ENCODE results near the gene TEDC2. TPM values are rescaled to one million over a fixed set of nuclear protein-coding genes. Genes with fewer than 3 reads are reported as not detected.

The TEDC2 gene
- total RNA-seq, 3 donors from 2014 or later (not counting 1 experiment from before 2014, with no cell fraction given), result 0.47 to 2.2 (median 0.55) TPM

DNA sequence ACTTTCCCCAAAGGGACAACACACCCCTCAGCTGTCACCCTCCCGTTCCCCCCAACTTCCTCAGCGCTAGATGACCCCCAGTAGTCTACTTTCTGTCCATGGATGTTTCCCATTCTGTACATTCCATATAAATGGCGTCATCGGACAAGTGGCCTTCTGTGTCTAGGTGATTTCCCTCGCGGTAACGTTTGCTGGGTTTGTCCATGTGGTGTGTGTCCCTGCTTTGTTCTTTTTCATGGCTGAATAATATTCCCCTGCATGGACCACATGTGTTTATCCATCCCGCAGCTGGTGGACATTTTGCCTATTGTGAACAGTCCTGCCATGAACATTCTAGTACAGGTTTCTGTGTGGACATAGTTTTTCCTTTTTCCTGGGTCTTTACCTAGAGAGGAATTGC lies 7.3 kb upstream of the TEDC2 start:
- TF ChIP-seq, protein P1, sequence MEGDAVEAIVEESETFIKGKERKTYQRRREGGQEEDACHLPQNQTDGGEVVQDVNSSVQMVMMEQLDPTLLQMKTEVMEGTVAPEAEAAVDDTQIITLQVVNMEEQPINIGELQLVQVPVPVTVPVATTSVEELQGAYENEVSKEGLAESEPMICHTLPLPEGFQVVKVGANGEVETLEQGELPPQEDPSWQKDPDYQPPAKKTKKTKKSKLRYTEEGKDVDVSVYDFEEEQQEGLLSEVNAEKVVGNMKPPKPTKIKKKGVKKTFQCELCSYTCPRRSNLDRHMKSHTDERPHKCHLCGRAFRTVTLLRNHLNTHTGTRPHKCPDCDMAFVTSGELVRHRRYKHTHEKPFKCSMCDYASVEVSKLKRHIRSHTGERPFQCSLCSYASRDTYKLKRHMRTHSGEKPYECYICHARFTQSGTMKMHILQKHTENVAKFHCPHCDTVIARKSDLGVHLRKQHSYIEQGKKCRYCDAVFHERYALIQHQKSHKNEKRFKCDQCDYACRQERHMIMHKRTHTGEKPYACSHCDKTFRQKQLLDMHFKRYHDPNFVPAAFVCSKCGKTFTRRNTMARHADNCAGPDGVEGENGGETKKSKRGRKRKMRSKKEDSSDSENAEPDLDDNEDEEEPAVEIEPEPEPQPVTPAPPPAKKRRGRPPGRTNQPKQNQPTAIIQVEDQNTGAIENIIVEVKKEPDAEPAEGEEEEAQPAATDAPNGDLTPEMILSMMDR (IDR thresholded peaks at IDR 0.05), result no peak
- Mint-ChIP-seq H3K4me1 (no peaks in the 10 kb centered on the region), H3K4me3 (no peak overlapping the region), H3K27me3 (ENCODE audit: low read depth in 2 of 2) (no peaks in the 10 kb centered on the region), H3K36me3 (no peaks in the 10 kb centered on the region), H3K9me3 (no peaks in the 10 kb centered on the region), H3K27ac (no peak overlapping the region)
- DNase-seq (no peak), ATAC-seq (no peak)
- Histone ChIP-seq H3K27ac (ENCODE audit: low read length) (no peak overlapping the region), H3K4me3 (ENCODE audit: low read length) (no peak overlapping the region), H3K9me3 (ENCODE audit: control insufficient read depth, insufficient read depth, low read length) (no peaks in the 10 kb centered on the region), H3K27me3 (ENCODE audit: control insufficient read depth, insufficient read depth, low read length) (no peaks in the 10 kb centered on the region), H3K4me1 (ENCODE audit: control insufficient read depth, insufficient read depth, low read length) (no peaks in the 10 kb centered on the region), H3K36me3 (ENCODE audit: control insufficient read depth, insufficient read depth, low read length) (peaks cover 33% of the 10 kb centered on the region)
- intact Hi-C loops (cut with micrococcal nuclease), result no loop called here
- 96% methylated on average over 8 of the region's 8 CpGs for WGBS (ENCODE audit: insufficient coverage)

DNA sequence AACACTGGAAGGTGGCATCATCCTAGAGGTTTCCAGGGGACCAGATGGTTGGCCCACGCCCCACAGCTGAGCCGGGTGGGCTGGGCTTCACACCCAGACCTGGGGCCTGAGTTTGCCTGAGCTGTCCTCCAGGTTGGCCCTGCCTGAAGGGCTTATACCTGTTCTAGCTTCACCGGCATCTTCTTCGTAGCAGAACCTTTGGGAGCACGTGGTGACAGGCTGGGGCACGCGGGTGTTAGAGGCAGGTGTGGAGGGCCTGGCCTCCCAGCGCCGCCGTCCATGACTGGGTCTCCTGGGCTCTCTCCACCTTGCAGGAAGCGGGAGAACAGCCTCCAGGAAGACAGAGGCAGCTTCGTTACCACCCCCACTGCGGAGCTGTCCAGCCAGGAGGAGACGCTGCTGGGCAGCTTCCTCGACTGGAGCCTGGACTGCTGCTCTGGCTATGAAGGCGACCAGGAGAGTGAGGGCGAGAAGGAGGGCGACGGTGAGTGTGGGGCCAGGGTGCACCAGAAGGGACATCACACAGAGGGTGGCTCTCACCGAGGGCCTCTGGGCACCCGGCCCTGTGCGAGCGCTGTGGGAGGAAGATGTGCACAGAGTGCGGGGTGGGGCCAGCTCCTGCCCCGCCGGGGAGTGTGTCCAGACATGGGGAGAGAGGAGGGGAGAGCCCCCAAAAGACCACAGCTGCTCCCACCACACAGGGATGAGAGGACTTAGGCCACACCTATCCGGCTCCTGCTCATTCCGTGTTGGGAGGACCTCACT lies 4.6 kb upstream of the TEDC2 start:
- H3K36me3 Mint-ChIP-seq, result no peaks in the 10 kb centered on the region
- ATAC-seq (no peak), DNase-seq (no peak)
- no peak overlapping the region for H3K4me3 ChIP-seq (ENCODE audit: low read length)
- no peaks in the 10 kb centered on the region for H3K9me3 ChIP-seq (ENCODE audit: control insufficient read depth, insufficient read depth, low read length)
- H3K9me3 Mint-ChIP-seq, result no peaks in the 10 kb centered on the region
- no peaks in the 10 kb centered on the region for H3K27me3 Mint-ChIP-seq (ENCODE audit: low read depth in 2 of 2)
- no peaks in the 10 kb centered on the region for H3K27me3 ChIP-seq (ENCODE audit: control insufficient read depth, insufficient read depth, low read length)
- WGBS (ENCODE audit: insufficient coverage), result 98% methylated on average over 28 of the region's 28 CpGs
- no peak overlapping the region for H3K4me3 Mint-ChIP-seq
- H3K36me3 ChIP-seq (ENCODE audit: control insufficient read depth, insufficient read depth, low read length), result peaks cover 28% of the 10 kb centered on the region
- H3K27ac Mint-ChIP-seq, result no peak overlapping the region
- peaks cover 12% of the 10 kb centered on the region for H3K4me1 ChIP-seq (ENCODE audit: control insufficient read depth, insufficient read depth, low read length)
- peaks cover 7 to 9% of the 10 kb centered on the region in 2 donors for H3K4me1 Mint-ChIP-seq
- intact Hi-C loops (cut with micrococcal nuclease), result no loop called here
- no peak overlapping the region for H3K27ac ChIP-seq (ENCODE audit: low read length)
- TF ChIP-seq, protein P1 (IDR thresholded peaks at IDR 0.05), result no peak

DNA sequence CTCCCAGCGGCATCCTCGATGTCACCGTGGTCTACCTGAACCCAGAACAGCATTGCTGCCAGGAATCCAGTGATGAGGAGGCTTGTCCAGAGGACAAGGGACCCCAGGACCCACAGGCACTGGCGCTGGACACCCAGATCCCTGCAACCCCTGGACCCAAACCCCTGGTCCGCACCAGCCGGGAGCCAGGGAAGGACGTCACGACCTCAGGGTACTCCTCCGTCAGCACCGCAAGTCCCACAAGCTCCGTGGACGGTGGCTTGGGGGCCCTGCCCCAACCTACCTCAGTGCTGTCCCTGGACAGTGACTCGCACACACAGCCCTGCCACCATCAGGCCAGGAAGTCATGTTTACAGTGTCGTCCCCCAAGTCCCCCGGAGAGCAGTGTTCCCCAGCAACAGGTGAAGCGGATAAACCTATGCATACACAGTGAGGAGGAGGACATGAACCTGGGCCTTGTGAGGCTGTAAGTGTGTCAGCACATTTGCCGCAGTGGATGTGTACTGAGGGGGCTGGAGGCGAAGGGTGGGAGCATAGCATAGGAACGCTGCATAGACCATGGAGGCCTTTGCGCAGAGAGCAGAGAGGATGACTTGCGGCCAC lies 3.3 kb upstream of the TEDC2 start:
- H3K27ac Mint-ChIP-seq, result no peak overlapping the region

More for the DNA sequence above, 3.3 kb upstream of the TEDC2 start:
- H3K9me3 Mint-ChIP-seq, result no peaks in the 10 kb centered on the region
- ATAC-seq, result no peak
- Histone ChIP-seq H3K27ac (ENCODE audit: low read length) (no peak overlapping the region), H3K27me3 (ENCODE audit: control insufficient read depth, insufficient read depth, low read length) (no peaks in the 10 kb centered on the region), H3K4me3 (ENCODE audit: low read length) (no peak overlapping the region), H3K36me3 (ENCODE audit: control insufficient read depth, insufficient read depth, low read length) (peaks cover 24% of the 10 kb centered on the region), H3K9me3 (ENCODE audit: control insufficient read depth, insufficient read depth, low read length) (no peaks in the 10 kb centered on the region), H3K4me1 (ENCODE audit: control insufficient read depth, insufficient read depth, low read length) (peaks cover 16% of the 10 kb centered on the region)
- H3K4me1 Mint-ChIP-seq, result peaks cover 7 to 9% of the 10 kb centered on the region in 2 donors
- WGBS (ENCODE audit: insufficient coverage), result 97% methylated on average over 21 of the region's 21 CpGs
- TF ChIP-seq, protein P1 (IDR thresholded peaks at IDR 0.05), result no peak
- DNase-seq, result no peak
- no peaks in the 10 kb centered on the region for H3K36me3 Mint-ChIP-seq
- no peak overlapping the region for H3K4me3 Mint-ChIP-seq
- no peaks in the 10 kb centered on the region for H3K27me3 Mint-ChIP-seq (ENCODE audit: low read depth in 2 of 2)
- intact Hi-C loops (cut with micrococcal nuclease), result no loop called here
